Eye (tissue), 1 donor: ENCODE measurements around the gene NCKAP5.

ENCODE experiments used
- DNase-seq: peaks from one replicate; pipeline ENCODE4 v3.0.0-alpha.2; 2015

Gene NCKAP5

GRCh38 chr2:132911726-132912724, 656.2 kb downstream of the NCKAP5 start:
- peak; percentile 23 for DNase-seq

- DNase-seq: no peak
Measured at GRCh38 chr2:132910432-132910831, 657.8 kb downstream of the NCKAP5 start.

- DNase-seq: no peak
Measured at GRCh38 chr2:132909427-132909826, 658.8 kb downstream of the NCKAP5 start.

GRCh38 chr2:132904142-132904842, 664.0 kb downstream of the NCKAP5 start:
- no peak for DNase-seq

GRCh38 chr2:132902626-132903025, 665.6 kb downstream of the NCKAP5 start:
- DNase-seq: no peak

GRCh38 chr2:132901661-132902060, 666.6 kb downstream of the NCKAP5 start:
- no peak for DNase-seq

GRCh38 chr2:132897111-132897510, 671.2 kb downstream of the NCKAP5 start:
- DNase-seq: no peak

- DNase-seq: no peak
Measured at GRCh38 chr2:132896073-132896472, 672.2 kb downstream of the NCKAP5 start.

- DNase-seq: peak; percentile 22
Measured at GRCh38 chr2:132891498-132891897, 676.8 kb downstream of the NCKAP5 start.

GRCh38 chr2:132886574-132886973, 681.7 kb downstream of the NCKAP5 start:
- no peak for DNase-seq

- DNase-seq: no peak
Measured at GRCh38 chr2:132884705-132885104, 683.6 kb downstream of the NCKAP5 start.

- no peak for DNase-seq
Measured at GRCh38 chr2:132884292-132884691, 684.0 kb downstream of the NCKAP5 start.

GRCh38 chr2:132883430-132883829, 684.8 kb downstream of the NCKAP5 start:
- DNase-seq: no peak

GRCh38 chr2:132881546-132881945, 686.7 kb downstream of the NCKAP5 start:
- no peak for DNase-seq

GRCh38 chr2:132877923-132878322, 690.3 kb downstream of the NCKAP5 start:
- no peak for DNase-seq

GRCh38 chr2:132876745-132877391, 691.4 kb downstream of the NCKAP5 start:
- no peak for DNase-seq

GRCh38 chr2:132875193-132875592, 693.1 kb downstream of the NCKAP5 start:
- no peak for DNase-seq

GRCh38 chr2:132873738-132874137, 694.5 kb downstream of the NCKAP5 start:
- no peak for DNase-seq

- DNase-seq: no peak
Measured at GRCh38 chr2:132871831-132872230, 696.4 kb downstream of the NCKAP5 start.

- no peak for DNase-seq
Measured at GRCh38 chr2:132863961-132864360, 704.3 kb downstream of the NCKAP5 start.

GRCh38 chr2:132860220-132860619, 708.0 kb downstream of the NCKAP5 start:
- DNase-seq: no peak

GRCh38 chr2:132859590-132859989, 708.7 kb downstream of the NCKAP5 start:
- no peak for DNase-seq

GRCh38 chr2:132857319-132857718, 710.9 kb downstream of the NCKAP5 start:
- peak; percentile 76 for DNase-seq
